ENCODE data around the gene ZSCAN20. TPM values are rescaled to one million over a fixed set of nuclear protein-coding genes. Genes with fewer than 3 reads are reported as not detected.

ZSCAN20 gene
- total RNA-seq, 8 experiments from 2014 or later, result 5.0 to 12.2 (median 8.5) TPM

DNA sequence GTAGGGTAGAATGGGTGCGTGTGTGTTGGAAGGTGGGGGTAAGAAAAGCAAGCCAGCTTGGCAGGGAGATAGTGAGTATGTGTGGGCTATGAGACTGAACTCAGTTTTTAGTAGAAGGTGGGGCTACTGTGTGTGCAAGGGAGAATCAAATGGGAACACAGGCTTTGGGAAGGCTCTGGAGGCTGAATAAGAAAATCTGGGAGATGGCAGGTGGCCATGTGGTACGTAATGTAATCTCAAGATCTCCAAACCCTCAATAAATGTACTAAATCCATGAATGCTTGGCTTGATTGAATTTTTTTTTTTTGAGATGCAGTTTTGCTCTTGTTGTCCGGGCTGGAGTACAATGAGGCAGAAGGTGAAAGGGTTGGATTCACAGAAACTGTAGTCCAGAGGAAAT is 3.5 kb upstream of the ZSCAN20 start:
- in situ Hi-C loops (cut with MboI; ENCODE audit: low pct_unique_long_range_greater_than_20kb in 2 of 9, low sequenced_read_pairs in 9 of 9, unreplicated experiment in 9 of 9), result loop anchor here in 5 of 9 experiments (25.0 kb wide), 4 partner anchors 182 to 1057 kb away; partner anchors contain the start of gene AZIN2 (in 1 of the 5)
- H3K4me3 ChIP-seq, result no peak overlapping the region
- peaks cover 16 to 19% of the 10 kb centered on the region in 2 donors for H3K4me1 ChIP-seq (replicated peaks in 1 of 2)
- no peak for ATAC-seq (replicated peaks in 6 of 8)
- H3K27ac ChIP-seq, result no peak overlapping the region
- WGBS, 10 experiments, result 33 to 100% (median 88%) methylated on average over 1 to 3 of the region's 3 CpGs; no CpG with 5 or more reads in 1 of the 10 experiments

DNA sequence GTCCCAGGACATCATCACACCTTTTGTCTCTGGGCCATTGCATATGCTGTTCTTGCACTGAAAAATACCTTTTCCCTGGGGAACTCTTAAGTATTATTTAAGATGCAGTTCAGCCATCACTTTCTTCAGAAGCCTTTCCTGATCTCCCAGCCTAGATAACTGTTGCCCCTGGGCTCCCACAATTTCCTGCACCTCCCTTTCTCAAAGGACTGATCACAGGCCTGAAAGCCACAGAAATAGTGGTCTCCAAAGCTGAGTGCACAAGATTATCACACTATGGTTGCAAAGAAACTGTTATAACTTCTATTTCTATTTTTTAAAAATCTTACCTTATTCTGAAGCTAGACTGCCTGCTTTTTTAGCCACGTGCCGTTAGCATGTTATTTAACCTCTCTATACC is 2.8 kb upstream of the ZSCAN20 start:
- in situ Hi-C loops (cut with MboI; ENCODE audit: low pct_unique_long_range_greater_than_20kb in 2 of 9, low sequenced_read_pairs in 9 of 9, unreplicated experiment in 9 of 9), result loop anchor here in 5 of 9 experiments (25.0 kb wide), 4 partner anchors 182 to 1057 kb away; partner anchors contain the start of gene AZIN2 (in 1 of the 5)
- WGBS, 10 experiments, result 54 to 100% (median 95%) methylated on average over 1 to 2 of the region's 2 CpGs; no CpG with 5 or more reads in 1 of the 10 experiments
- Histone ChIP-seq H3K27ac (no peak overlapping the region), H3K4me1 (replicated peaks in 1 of 2) (peaks cover 16 to 19% of the 10 kb centered on the region in 2 donors), H3K4me3 (no peak overlapping the region)
- no peak for ATAC-seq (replicated peaks in 6 of 8)

DNA sequence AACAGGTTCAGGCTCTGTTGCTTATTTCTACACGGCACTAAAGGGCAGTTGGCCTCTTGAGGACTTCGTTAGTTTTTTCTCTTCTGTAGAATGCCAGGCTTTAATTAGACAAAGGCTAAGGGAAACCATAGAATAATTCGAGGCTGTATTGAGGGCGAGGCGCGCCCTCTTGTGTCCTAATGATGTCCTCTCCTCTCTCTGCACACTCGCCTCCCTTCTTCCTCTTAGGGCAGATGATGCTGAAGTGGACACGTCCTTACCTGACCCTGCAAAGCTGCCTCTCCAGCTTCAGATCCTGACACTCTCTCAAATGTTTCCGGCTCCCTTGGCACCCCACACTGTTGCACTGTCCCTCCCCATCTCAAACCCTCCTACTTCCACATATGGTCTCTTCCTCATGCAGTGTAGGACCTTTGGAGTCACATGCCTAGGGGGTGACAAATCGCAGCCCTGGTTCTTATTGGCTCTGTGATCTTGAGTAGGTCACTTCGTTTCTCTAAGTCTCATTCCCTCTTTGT is 1.9 kb upstream of the ZSCAN20 start:
- peak; percentile 41 to 57 (median 45) for ATAC-seq (replicated peaks in 6 of 8)
- 0 to 14% (median 0%) methylated on average over 1 to 10 of the region's 11 CpGs; no CpG with 5 or more reads in 1 of the 10 experiments for WGBS, 10 experiments
- in situ Hi-C loops (cut with MboI; ENCODE audit: low pct_unique_long_range_greater_than_20kb in 2 of 9, low sequenced_read_pairs in 9 of 9, unreplicated experiment in 9 of 9), result loop anchor here in 5 of 9 experiments (25.0 kb wide), 4 partner anchors 183 to 1058 kb away; partner anchors contain the start of gene AZIN2 (in 1 of the 5)
- Histone ChIP-seq H3K4me1 (replicated peaks in 1 of 2) (peaks cover 16 to 19% of the 10 kb centered on the region in 2 donors), H3K4me3 (no peak overlapping the region), H3K27ac (no peak overlapping the region)

DNA sequence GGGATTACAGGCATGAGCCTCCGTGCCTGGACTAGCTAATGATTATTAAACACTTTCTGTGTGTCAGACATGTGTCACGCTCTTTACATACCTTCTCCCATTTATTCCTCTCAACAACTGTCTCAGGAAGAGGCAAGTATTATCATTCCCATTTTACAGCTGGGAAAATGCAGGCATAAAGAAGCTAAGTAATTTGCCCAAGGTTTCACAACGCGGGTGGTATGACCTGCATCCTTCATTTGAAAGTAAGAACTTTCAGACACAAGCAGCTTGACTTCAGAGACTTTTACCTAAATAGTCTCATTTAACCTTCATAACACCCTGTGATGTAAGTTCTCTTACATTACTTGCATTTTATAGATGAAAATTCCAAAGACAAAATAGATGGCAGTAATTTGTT is 1.0 kb upstream of the ZSCAN20 start:
- no peak overlapping the region for H3K27ac ChIP-seq
- peaks cover 16 to 19% of the 10 kb centered on the region in 2 donors for H3K4me1 ChIP-seq (replicated peaks in 1 of 2)
- in situ Hi-C loops (cut with MboI; ENCODE audit: low pct_unique_long_range_greater_than_20kb in 2 of 9, low sequenced_read_pairs in 9 of 9, unreplicated experiment in 9 of 9), result loop anchor here in 5 of 9 experiments (25.0 kb wide), 4 partner anchors 184 to 1059 kb away; partner anchors contain the start of gene AZIN2 (in 1 of the 5)
- H3K4me3 ChIP-seq, result no peak overlapping the region
- no peak for ATAC-seq (replicated peaks in 6 of 8)
- 88 to 100% (median 100%) methylated on average over 1 to 4 of the region's 4 CpGs; no CpG with 5 or more reads in 2 of the 10 experiments for WGBS, 10 experiments

DNA sequence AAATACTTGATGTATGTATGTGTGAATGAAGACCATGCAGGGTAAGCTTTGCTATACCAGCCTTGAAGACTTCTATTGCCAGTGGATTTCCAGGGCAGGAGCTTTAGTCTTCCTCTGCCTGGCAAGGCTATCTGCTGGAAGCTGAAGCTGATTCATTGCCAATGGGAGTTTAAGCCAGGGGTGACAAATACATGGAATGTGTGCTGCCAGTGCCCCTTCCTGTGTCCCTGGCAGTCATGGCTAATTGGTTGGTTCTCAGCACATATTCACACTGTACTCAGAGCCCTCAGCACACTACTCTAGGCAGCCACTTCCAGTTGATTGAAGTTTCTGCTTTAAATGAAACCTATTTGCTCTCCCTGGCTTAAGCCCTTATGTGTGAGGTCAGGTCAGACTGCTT is 1.5 kb downstream of the ZSCAN20 start:
- no peak overlapping the region for H3K4me3 ChIP-seq
- in situ Hi-C loops (cut with MboI; ENCODE audit: low pct_unique_long_range_greater_than_20kb in 2 of 9, low sequenced_read_pairs in 9 of 9, unreplicated experiment in 9 of 9), result loop anchor here in 5 of 9 experiments (25.0 kb wide), 4 partner anchors 187 to 1062 kb away; partner anchors contain the start of gene AZIN2 (in 1 of the 5)
- H3K27ac ChIP-seq, result no peak overlapping the region
- no peak for ATAC-seq (replicated peaks in 6 of 8)
- peaks cover 16 to 19% of the 10 kb centered on the region in 2 donors for H3K4me1 ChIP-seq (replicated peaks in 1 of 2)

DNA sequence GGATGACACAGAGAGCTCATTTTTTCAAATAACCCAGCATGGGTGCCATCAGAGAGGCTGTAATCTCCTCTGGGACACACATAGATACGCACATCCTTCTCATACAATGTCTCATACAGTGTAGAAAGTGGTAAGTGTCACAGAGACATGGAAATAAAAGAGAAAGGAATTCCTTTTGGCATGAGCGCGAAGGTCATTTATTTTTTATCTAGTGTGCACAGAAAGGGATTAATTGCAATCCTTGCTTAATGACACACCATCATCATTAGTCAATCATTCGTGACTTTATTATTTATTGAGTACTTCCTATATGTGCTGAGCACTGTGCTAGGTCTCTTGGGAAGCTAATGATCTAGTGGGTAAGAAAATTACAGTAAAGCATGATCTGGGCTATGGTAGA is 5.0 kb downstream of the ZSCAN20 start:
- no peak for ATAC-seq (replicated peaks in 6 of 8)
- in situ Hi-C loops (cut with MboI; ENCODE audit: low pct_unique_long_range_greater_than_20kb in 2 of 9, low sequenced_read_pairs in 9 of 9, unreplicated experiment in 9 of 9), result no loop called here
- WGBS, 10 experiments, result 44 to 100% (median 87%) methylated on average over 1 to 4 of the region's 4 CpGs

DNA sequence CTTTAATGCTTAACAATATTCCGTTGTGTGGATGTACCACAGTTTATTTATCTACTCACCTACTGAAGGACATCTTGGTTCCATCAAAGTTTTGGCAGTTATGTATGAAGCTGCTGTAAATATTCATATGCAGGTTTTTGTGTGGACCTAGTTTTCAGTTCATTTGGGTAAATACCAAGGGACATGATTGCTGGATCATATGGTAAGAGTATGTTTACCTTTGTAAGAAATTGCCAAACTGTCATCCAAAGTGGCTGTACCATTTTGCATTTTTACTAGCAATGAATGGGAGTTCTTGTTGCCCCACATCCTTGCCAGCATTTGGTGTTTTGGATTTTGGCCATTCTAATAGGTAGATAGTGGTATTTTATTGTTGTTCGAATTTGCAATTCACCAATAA is 10.0 kb downstream of the ZSCAN20 start:
- H3K4me3 ChIP-seq, result no peak overlapping the region
- no peaks in the 10 kb centered on the region for H3K4me1 ChIP-seq (replicated peaks in 1 of 2)
- H3K27ac ChIP-seq, result no peak overlapping the region
- WGBS, 10 experiments, result 70 to 100% (median 91%) methylated on average over 1 to 2 of the region's 2 CpGs
- ATAC-seq (replicated peaks in 6 of 8), result no peak
- in situ Hi-C loops (cut with MboI; ENCODE audit: low pct_unique_long_range_greater_than_20kb in 2 of 9, low sequenced_read_pairs in 9 of 9, unreplicated experiment in 9 of 9), result no loop called here

More for the DNA sequence above, 5.0 kb downstream of the ZSCAN20 start:
- Histone ChIP-seq H3K4me3 (no peak overlapping the region), H3K4me1 (replicated peaks in 1 of 2) (peaks cover 5% of the 10 kb centered on the region in 2 donors), H3K27ac (no peak overlapping the region)

DNA sequence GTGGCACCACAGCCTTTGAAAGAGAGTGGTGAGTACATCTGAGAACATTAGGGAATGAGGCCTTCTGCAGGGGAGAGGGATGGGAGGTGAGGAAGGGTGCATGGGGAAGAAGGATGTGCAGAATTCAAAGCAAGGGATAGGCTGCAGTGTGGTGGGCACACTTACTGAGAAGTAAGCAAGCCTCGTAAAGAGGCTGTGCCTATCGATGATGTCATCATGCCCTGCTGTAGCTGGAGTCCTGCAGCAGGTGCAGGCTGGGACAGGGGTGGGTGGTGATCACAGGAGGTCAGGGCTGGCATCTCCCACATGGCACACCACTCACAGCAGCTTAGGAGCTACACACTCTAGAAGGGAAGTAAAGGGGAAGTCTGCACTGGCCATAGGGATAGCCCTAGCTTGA is 16.2 kb downstream of the ZSCAN20 start:
- in situ Hi-C loops (cut with MboI; ENCODE audit: low pct_unique_long_range_greater_than_20kb in 2 of 9, low sequenced_read_pairs in 9 of 9, unreplicated experiment in 9 of 9), result no loop called here
- Histone ChIP-seq H3K27ac (no peak overlapping the region), H3K4me3 (no peak overlapping the region), H3K4me1 (replicated peaks in 1 of 2) (no peaks in the 10 kb centered on the region)
- no peak for ATAC-seq (replicated peaks in 6 of 8)
- WGBS, 10 experiments, result 72 to 100% (median 97%) methylated on average over 1 to 2 of the region's 2 CpGs; no CpG with 5 or more reads in 4 of the 10 experiments

DNA sequence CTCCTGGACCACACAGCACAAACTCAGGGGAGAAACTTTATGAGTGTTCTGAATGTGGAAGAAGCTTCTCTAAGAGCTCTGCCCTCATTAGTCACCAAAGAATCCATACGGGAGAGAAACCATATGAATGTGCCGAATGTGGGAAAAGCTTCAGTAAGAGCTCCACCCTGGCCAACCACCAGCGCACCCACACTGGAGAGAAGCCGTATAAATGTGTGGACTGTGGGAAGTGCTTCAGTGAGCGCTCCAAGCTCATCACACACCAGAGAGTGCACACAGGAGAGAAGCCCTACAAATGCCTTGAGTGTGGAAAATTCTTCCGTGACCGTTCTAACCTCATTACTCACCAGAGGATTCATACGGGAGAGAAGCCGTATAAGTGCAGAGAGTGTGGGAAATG is 22.5 kb downstream of the ZSCAN20 start:
- WGBS, 10 experiments, result 83 to 100% (median 99%) methylated on average over 2 to 8 of the region's 9 CpGs; no CpG with 5 or more reads in 6 of the 10 experiments
- in situ Hi-C loops (cut with MboI; ENCODE audit: low pct_unique_long_range_greater_than_20kb in 2 of 9, low sequenced_read_pairs in 9 of 9, unreplicated experiment in 9 of 9), result no loop called here
- Histone ChIP-seq H3K4me1 (replicated peaks in 1 of 2) (no peaks in the 10 kb centered on the region), H3K27ac (no peak overlapping the region), H3K4me3 (no peak overlapping the region)
- no peak for ATAC-seq (replicated peaks in 6 of 8)

DNA sequence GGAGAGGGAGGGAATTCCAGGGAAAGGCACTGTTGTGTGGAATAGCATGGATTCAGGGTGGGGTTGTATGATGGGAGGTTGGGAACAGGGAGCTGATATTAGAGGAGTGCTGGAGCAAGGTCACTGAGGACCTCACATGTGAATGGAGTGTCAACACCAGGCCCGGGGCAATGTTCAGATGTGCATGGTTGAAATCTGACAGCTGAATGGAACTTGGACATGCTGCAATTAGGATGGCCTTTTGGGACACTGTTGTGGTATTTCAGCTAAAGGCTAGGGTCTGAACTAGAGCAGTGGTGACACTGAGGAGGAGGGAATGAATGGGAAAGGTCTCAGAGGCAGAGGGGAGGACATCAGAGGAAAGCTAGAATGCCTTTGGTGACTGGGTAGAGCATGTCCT is 25.0 kb downstream of the ZSCAN20 start:
- WGBS, 10 experiments, result 80 to 100% (median 100%) methylated on average over 1 of the region's 1 CpG; no CpG with 5 or more reads in 5 of the 10 experiments
- H3K27ac ChIP-seq, result no peak overlapping the region
- H3K4me3 ChIP-seq, result no peak overlapping the region
- no peaks in the 10 kb centered on the region for H3K4me1 ChIP-seq (replicated peaks in 1 of 2)
- ATAC-seq (replicated peaks in 6 of 8), result no peak
- in situ Hi-C loops (cut with MboI; ENCODE audit: low pct_unique_long_range_greater_than_20kb in 2 of 9, low sequenced_read_pairs in 9 of 9, unreplicated experiment in 9 of 9), result no loop called here

DNA sequence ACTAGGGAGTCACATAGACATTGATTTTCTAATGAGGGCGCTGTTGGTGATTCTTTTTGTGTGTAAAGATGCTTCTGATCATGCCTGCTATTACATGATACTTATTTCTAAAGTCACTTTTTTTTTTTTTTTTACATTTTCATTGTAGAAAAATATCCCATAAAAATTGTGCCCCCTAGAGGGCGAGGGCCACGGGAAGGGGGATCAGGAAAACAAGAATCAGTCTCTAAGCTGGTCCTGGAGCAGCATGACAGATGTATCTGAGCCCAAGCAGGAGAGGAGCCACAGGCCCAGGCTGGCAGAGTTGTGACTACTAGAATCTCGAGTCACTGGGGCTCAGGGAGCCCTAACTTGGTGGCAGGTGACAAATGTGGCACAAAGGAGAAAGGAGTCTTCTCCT is 28.1 kb downstream of the ZSCAN20 start:
- 50 to 90% (median 71%) methylated on average over 1 to 4 of the region's 4 CpGs; no CpG with 5 or more reads in 2 of the 10 experiments for WGBS, 10 experiments
- ATAC-seq (replicated peaks in 6 of 8), result no peak
- Histone ChIP-seq H3K27ac (no peak overlapping the region), H3K4me1 (replicated peaks in 1 of 2) (no peaks in the 10 kb centered on the region), H3K4me3 (no peak overlapping the region)
- in situ Hi-C loops (cut with MboI; ENCODE audit: low pct_unique_long_range_greater_than_20kb in 2 of 9, low sequenced_read_pairs in 9 of 9, unreplicated experiment in 9 of 9), result no loop called here

DNA sequence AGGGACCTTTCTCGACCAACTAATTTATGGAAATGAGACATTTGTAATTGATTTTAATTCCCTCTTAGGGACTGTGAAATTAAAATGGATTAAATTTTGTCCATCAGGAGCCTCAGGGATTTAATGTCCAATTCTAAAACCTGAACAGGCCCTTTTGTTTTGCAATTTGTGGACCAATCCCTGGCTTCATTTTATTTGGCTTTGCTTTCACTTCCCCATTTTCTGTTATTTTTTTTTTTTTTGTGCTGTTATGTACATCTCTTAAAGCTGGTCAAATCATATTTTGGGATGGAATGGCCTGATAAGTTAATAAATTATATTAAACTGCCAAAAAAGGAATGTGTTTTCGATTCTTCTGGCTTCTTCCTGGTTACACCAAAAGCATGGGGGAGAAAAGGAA is 28.9 kb downstream of the ZSCAN20 start:
- in situ Hi-C loops (cut with MboI; ENCODE audit: low pct_unique_long_range_greater_than_20kb in 2 of 9, low sequenced_read_pairs in 9 of 9, unreplicated experiment in 9 of 9), result no loop called here
- no peaks in the 10 kb centered on the region for H3K4me1 ChIP-seq (replicated peaks in 1 of 2)
- WGBS, 10 experiments, result 60 to 100% (median 87%) methylated on average over 1 to 2 of the region's 2 CpGs; no CpG with 5 or more reads in 2 of the 10 experiments
- no peak for ATAC-seq (replicated peaks in 6 of 8)
- H3K4me3 ChIP-seq, result no peak overlapping the region
- H3K27ac ChIP-seq, result no peak overlapping the region

DNA sequence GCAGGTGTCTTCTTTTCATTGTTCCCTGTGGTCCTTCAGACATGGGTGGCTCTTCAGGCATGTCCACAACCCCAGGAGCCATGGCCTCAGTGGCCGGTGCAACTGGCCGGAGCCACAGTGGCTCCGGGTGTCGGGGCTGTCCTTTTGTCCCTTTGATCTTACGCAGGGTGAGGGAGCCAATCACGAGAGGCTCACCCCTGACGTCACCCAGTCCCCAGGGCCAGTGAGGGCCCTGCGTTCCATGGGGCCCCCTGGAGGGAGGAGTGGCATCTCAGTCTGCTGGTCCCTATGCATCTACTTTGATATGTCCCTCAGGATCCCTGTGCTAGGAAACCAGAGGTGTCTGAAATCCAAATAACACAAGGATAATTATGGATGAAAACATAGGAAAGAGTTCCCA is 29.3 kb downstream of the ZSCAN20 start:
- WGBS, 10 experiments, result 80 to 89% (median 87%) methylated on average over 1 to 8 of the region's 8 CpGs; no CpG with 5 or more reads in 6 of the 10 experiments
- no peak overlapping the region for H3K4me3 ChIP-seq
- no peaks in the 10 kb centered on the region for H3K4me1 ChIP-seq (replicated peaks in 1 of 2)
- in situ Hi-C loops (cut with MboI; ENCODE audit: low pct_unique_long_range_greater_than_20kb in 2 of 9, low sequenced_read_pairs in 9 of 9, unreplicated experiment in 9 of 9), result no loop called here
- no peak overlapping the region for H3K27ac ChIP-seq
- no peak for ATAC-seq (replicated peaks in 6 of 8)

DNA sequence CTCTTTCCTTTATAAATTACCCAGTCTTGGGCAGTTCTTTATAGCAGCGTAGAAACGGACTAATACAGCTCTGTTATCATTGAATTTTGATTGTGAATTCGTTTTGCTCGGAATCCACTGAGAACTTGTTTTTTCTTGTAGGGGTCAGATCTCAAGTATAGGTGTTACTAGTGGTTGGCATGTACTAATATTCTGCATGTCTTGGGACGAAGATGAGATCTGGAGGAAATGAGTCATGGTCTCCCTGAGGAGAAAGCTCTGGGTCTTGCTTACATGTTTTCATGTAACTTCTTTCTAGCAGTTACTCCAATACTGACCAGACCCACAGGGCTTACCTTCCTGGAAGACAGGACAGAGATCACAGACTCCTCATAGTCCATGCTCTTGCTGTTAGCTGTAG is 30.3 kb downstream of the ZSCAN20 start:
- no peak for ATAC-seq (replicated peaks in 6 of 8)
- H3K4me3 ChIP-seq, result no peak overlapping the region
- no peaks in the 10 kb centered on the region for H3K4me1 ChIP-seq (replicated peaks in 1 of 2)
- no peak overlapping the region for H3K27ac ChIP-seq
- 42 to 100% (median 71%) methylated on average over 1 to 5 of the region's 5 CpGs; no CpG with 5 or more reads in 1 of the 10 experiments for WGBS, 10 experiments
- in situ Hi-C loops (cut with MboI; ENCODE audit: low pct_unique_long_range_greater_than_20kb in 2 of 9, low sequenced_read_pairs in 9 of 9, unreplicated experiment in 9 of 9), result no loop called here

Measured in motor neuron (in vitro differentiated cells).